Gastrocnemius medialis (tissue), 4 donors: ENCODE data around the gene LMBR1.

ENCODE experiments used
- CTCF ChIP-seq, 5 experiments: fragments of 450-650 bp in 3 of 5; fragments of 200-600 bp in 2 of 5; sonication (generic) in 2 of 5; IDR thresholded peaks in 4 of 5; conservative IDR thresholded peaks in 1 of 5; 1 replicate in 4 of 5; 2 replicates in 1 of 5; pipeline ENCODE4 v1.5.1; 2016 to 2019; ENCODE audit warnings: antibody characterized with exemption in 5 of 5, mild to moderate bottlenecking in 3 of 5, moderate library complexity in 3 of 5
- POLR2A ChIP-seq, 2 donors: fragments of 450-650 bp; IDR thresholded peaks; one replicate each; pipeline ENCODE4 v1.6.1; 2017; ENCODE audit warnings: antibody characterized with exemption in 2 of 2, mild to moderate bottlenecking in 2 of 2, moderate library complexity in 2 of 2

GRCh38 chr7:156667110-156667426 lies 225.9 kb downstream of the LMBR1 start:
- TF ChIP-seq CTCF (IDR thresholded peaks at IDR 0.05 in 4 of 5, conservative IDR thresholded peaks at IDR 0.05 in 1 of 5) (no peak), POLR2A (IDR thresholded peaks at IDR 0.05) (no peak)
